ENCODE results near the gene PLSCR3. TPM values are rescaled to one million over a fixed set of nuclear protein-coding genes. Genes with fewer than 3 reads are reported as not detected.

The PLSCR3 gene
- polyA plus RNA-seq, 4 donors: 6.3 to 18.0 (median 13.6) TPM

- peaks cover 0 to 10% (median 0%) of the 10 kb centered on the region in 3 donors for H3K27me3 ChIP-seq (ENCODE audit: control insufficient read depth in 3 of 3, insufficient read depth in 3 of 3, low read length in 3 of 3)
- H3K36me3 ChIP-seq (ENCODE audit: control insufficient read depth in 3 of 3, insufficient read depth in 2 of 3, low read depth in 1 of 3, low read length in 3 of 3): peaks cover 0 to 3% (median 0%) of the 10 kb centered on the region in 3 donors
- H3K4me3 ChIP-seq (ENCODE audit: low read depth in 1 of 3, low read length in 3 of 3): no peak overlapping the region
- FAIRE-seq: no peak
- no peak overlapping the region for H3K27ac ChIP-seq (ENCODE audit: low read depth in 1 of 3, low read length in 2 of 3)
- 65 to 71% (median 71%) methylated on average over 8 of the region's 8 CpGs for WGBS, 3 donors
- DNase-seq: no peak
- no peaks in the 10 kb centered on the region for H3K9me3 ChIP-seq (ENCODE audit: control insufficient read depth in 2 of 2, insufficient read depth in 1 of 2, low read depth in 1 of 2, low read length in 1 of 2)
- peaks cover 0 to 9% (median 3%) of the 10 kb centered on the region in 3 donors for H3K4me1 ChIP-seq (ENCODE audit: control insufficient read depth in 3 of 3, insufficient read depth in 2 of 3, low read depth in 1 of 3, low read length in 2 of 3)
Measured at GRCh38 chr17:7356756-7357155, 37.6 kb downstream of the PLSCR3 start.

DNA sequence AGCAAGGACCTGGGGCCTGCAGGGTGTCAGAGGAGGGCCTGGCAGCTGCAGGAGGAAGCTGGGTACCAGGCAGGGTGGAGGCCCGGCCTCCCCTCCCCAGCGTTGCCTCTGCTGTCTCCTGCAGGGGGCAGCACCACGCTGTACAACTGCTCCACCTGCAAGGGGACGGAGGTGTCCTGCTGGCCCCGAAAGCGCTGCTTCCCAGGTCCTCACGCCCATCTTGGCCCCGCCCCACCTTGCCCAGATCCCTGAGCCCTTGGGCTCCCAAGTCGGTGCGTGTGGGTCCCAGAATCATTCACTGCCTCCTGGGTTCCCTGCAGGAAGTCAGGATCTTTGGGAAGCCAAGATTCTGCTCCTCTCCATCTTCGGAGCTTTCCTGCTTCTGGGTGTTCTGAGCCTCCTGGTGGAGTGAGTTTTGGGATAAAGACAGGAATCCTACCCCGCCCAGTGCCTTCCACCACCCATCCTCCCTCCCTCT lies 38.2 kb downstream of the PLSCR3 start:
- H3K4me1 ChIP-seq (ENCODE audit: control insufficient read depth in 3 of 3, insufficient read depth in 2 of 3, low read depth in 1 of 3, low read length in 2 of 3): peaks cover 0 to 9% (median 3%) of the 10 kb centered on the region in 3 donors
- H3K9me3 ChIP-seq (ENCODE audit: control insufficient read depth in 2 of 2, insufficient read depth in 1 of 2, low read depth in 1 of 2, low read length in 1 of 2): no peaks in the 10 kb centered on the region
- FAIRE-seq (no peak), DNase-seq (peak; percentile 84 to 90)
- peaks cover 0 to 10% (median 0%) of the 10 kb centered on the region in 3 donors for H3K27me3 ChIP-seq (ENCODE audit: control insufficient read depth in 3 of 3, insufficient read depth in 3 of 3, low read length in 3 of 3)
- H3K36me3 ChIP-seq (ENCODE audit: control insufficient read depth in 3 of 3, insufficient read depth in 2 of 3, low read depth in 1 of 3, low read length in 3 of 3): peaks cover 0 to 3% (median 0%) of the 10 kb centered on the region in 3 donors
- H3K4me3 ChIP-seq (ENCODE audit: low read depth in 1 of 3, low read length in 3 of 3): no peak overlapping the region
- WGBS, 3 donors: 5 to 10% (median 6%) methylated on average over 12 of the region's 12 CpGs
- no peak overlapping the region for H3K27ac ChIP-seq (ENCODE audit: low read depth in 1 of 3, low read length in 2 of 3)

DNA sequence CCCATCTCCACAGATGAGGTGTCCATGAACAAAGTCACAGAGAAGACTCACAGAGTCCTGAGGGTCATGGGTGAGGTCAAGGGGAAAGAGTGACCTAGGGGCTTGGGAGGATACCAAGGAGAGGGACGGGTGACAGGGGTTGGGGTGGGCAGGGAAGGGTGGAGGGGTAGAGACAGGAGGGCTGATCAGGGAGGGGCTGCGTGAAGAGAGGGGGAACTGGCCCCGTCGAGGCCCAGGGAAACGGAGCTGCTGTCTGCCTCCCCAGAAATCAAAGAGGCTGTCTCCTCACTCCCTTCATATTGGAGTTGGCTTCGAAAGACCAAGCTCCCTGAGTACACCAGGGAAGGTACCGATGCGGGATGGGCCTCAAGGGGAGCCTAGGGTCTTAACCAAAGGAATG lies 38.8 kb downstream of the PLSCR3 start:
- FAIRE-seq: no peak

DNA sequence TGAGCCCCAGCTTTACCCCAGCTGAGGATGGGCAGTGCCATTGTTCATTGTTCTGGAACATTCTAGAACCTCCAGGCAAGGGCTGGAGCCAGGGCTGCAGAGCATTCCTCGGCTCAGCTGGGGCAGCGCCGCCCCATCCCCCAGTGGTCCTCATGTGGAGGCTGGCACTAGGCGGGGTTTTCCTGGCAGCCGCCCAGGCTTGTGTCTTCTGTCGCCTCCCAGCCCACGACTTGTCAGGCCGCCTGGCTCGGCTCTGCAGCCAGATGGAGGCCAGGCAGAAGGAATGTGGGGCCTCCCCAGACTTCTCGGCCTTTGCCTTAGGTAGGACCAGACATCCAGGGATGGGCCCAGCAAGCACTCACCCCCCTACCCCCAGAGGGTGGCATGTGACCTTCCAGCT lies 39.3 kb downstream of the PLSCR3 start, which contains the start of gene TMEM95:
Gene TMEM95 (plus strand): TSS at position 104 of the 400 bp plus-strand sequence. CDS start 49 bp downstream, at position 153.
- FAIRE-seq: no peak
- 50 to 77% (median 67%) methylated on average over 8 to 10 of the region's 10 CpGs for WGBS, 3 donors
- no peak within 1 kb of the TSS for H3K4me3 ChIP-seq (ENCODE audit: low read depth in 1 of 3, low read length in 3 of 3)

More for the DNA sequence above, 38.8 kb downstream of the PLSCR3 start:
- H3K4me3 ChIP-seq (ENCODE audit: low read depth in 1 of 3, low read length in 3 of 3): no peak overlapping the region
- DNase-seq: no peak
- H3K36me3 ChIP-seq (ENCODE audit: control insufficient read depth in 3 of 3, insufficient read depth in 2 of 3, low read depth in 1 of 3, low read length in 3 of 3): peaks cover 0 to 3% (median 0%) of the 10 kb centered on the region in 3 donors
- H3K27ac ChIP-seq (ENCODE audit: low read depth in 1 of 3, low read length in 2 of 3): no peak overlapping the region
- no peaks in the 10 kb centered on the region for H3K9me3 ChIP-seq (ENCODE audit: control insufficient read depth in 2 of 2, insufficient read depth in 1 of 2, low read depth in 1 of 2, low read length in 1 of 2)
- WGBS, 3 donors: 77 to 86% (median 78%) methylated on average over 6 to 8 of the region's 8 CpGs
- peaks cover 0 to 10% (median 0%) of the 10 kb centered on the region in 3 donors for H3K27me3 ChIP-seq (ENCODE audit: control insufficient read depth in 3 of 3, insufficient read depth in 3 of 3, low read length in 3 of 3)
- H3K4me1 ChIP-seq (ENCODE audit: control insufficient read depth in 3 of 3, insufficient read depth in 2 of 3, low read depth in 1 of 3, low read length in 2 of 3): peaks cover 0 to 9% (median 8%) of the 10 kb centered on the region in 3 donors

DNA sequence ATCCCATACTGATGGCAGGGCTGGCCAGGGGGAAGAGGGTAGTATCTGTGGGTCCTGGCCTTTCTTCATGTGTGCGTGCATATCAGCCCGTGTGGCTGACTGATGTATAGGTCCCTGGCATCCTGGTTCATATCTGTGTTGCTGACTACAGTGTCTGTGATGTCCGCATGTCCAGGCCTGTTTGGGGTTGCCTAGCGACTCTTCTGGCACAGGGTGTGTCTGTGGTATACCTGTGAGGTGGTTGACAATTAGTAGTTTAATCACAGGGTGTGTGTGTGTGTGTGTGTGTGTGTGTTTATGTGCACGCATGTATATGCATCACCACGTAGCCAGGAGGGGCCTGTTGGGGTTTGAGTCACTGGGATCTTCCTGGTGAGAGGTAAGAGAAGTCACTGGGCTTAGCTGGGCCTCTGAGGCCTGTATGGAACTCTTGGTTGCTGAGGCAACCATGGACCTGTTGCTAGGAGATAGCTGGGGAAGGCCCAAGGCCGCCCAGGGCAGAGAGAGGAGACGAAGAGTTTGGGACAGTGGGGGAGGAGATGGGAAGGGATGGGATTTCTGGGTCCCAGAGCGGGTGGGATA lies 40.0 kb downstream of the PLSCR3 start:
- Histone ChIP-seq H3K9me3 (ENCODE audit: control insufficient read depth in 2 of 2, insufficient read depth in 1 of 2, low read depth in 1 of 2, low read length in 1 of 2) (no peaks in the 10 kb centered on the region), H3K36me3 (ENCODE audit: control insufficient read depth in 3 of 3, insufficient read depth in 2 of 3, low read depth in 1 of 3, low read length in 3 of 3) (peaks cover 0 to 3% (median 0%) of the 10 kb centered on the region in 3 donors), H3K27ac (ENCODE audit: low read depth in 1 of 3, low read length in 2 of 3) (no peak overlapping the region), H3K27me3 (ENCODE audit: control insufficient read depth in 3 of 3, insufficient read depth in 3 of 3, low read length in 3 of 3) (peaks cover 0 to 8% (median 0%) of the 10 kb centered on the region in 3 donors), H3K4me3 (ENCODE audit: low read depth in 1 of 3, low read length in 3 of 3) (no peak overlapping the region), H3K4me1 (ENCODE audit: control insufficient read depth in 3 of 3, insufficient read depth in 2 of 3, low read depth in 1 of 3, low read length in 2 of 3) (peaks cover 0 to 16% (median 12%) of the 10 kb centered on the region in 3 donors)
- FAIRE-seq: no peak
- DNase-seq: no peak
- 64 to 70% (median 65%) methylated on average over 9 of the region's 9 CpGs for WGBS, 3 donors

More for the DNA sequence above, 39.3 kb downstream of the PLSCR3 start, which contains the start of gene TMEM95:
- peaks cover 0 to 3% (median 0%) of the 10 kb centered on the region in 3 donors for H3K36me3 ChIP-seq (ENCODE audit: control insufficient read depth in 3 of 3, insufficient read depth in 2 of 3, low read depth in 1 of 3, low read length in 3 of 3)
- DNase-seq: no peak
- H3K27me3 ChIP-seq (ENCODE audit: control insufficient read depth in 3 of 3, insufficient read depth in 3 of 3, low read length in 3 of 3): peaks cover 0 to 10% (median 0%) of the 10 kb centered on the region in 3 donors
- no peaks in the 10 kb centered on the region for H3K9me3 ChIP-seq (ENCODE audit: control insufficient read depth in 2 of 2, insufficient read depth in 1 of 2, low read depth in 1 of 2, low read length in 1 of 2)
- no peak within 1 kb of the TSS for H3K27ac ChIP-seq (ENCODE audit: low read depth in 1 of 3, low read length in 2 of 3)
- H3K4me1 ChIP-seq (ENCODE audit: control insufficient read depth in 3 of 3, insufficient read depth in 2 of 3, low read depth in 1 of 3, low read length in 2 of 3): peaks cover 0 to 9% (median 9%) of the 10 kb centered on the region in 3 donors

DNA sequence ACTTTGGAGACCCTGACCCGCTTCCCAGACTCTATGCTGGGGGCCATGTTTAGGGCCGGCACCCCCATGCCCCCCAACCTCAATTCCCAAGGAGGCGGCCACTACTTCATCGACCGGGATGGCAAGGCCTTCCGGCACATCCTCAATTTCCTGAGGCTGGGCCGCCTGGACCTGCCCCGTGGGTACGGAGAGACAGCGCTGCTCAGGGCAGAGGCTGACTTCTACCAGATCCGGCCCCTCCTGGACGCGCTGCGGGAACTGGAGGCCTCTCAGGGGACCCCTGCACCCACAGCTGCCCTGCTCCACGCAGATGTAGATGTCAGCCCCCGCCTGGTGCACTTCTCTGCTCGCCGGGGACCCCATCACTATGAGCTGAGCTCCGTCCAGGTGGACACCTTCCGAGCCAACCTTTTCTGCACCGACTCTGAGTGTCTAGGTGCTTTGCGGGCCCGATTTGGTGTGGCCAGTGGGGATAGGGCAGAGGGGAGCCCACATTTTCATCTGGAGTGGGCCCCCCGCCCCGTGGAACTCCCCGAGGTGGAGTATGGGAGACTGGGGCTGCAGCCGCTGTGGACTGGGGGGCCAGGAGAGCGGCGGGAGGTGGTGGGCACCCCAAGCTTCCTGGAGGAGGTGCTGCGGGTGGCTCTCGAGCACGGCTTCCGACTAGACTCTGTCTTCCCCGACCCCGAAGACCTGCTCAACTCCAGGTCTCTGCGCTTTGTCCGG lies 41.3 kb downstream of the PLSCR3 start:
- H3K36me3 ChIP-seq (ENCODE audit: control insufficient read depth in 3 of 3, insufficient read depth in 2 of 3, low read depth in 1 of 3, low read length in 3 of 3): peaks cover 0 to 3% (median 0%) of the 10 kb centered on the region in 3 donors
- FAIRE-seq: no peak
- 87 to 89% (median 88%) methylated on average over 36 to 37 of the region's 37 CpGs for WGBS, 3 donors
- H3K4me3 ChIP-seq (ENCODE audit: low read depth in 1 of 3, low read length in 3 of 3): peak overlapping the region in 2 of 3 donors; percentile 57 to 71
- no peaks in the 10 kb centered on the region for H3K9me3 ChIP-seq (ENCODE audit: control insufficient read depth in 2 of 2, insufficient read depth in 1 of 2, low read depth in 1 of 2, low read length in 1 of 2)
- H3K27ac ChIP-seq (ENCODE audit: low read depth in 1 of 3, low read length in 2 of 3): peak overlapping the region in 1 of 3 donors; percentile 91
- peaks cover 0 to 7% (median 0%) of the 10 kb centered on the region in 3 donors for H3K27me3 ChIP-seq (ENCODE audit: control insufficient read depth in 3 of 3, insufficient read depth in 3 of 3, low read length in 3 of 3)
- H3K4me1 ChIP-seq (ENCODE audit: control insufficient read depth in 3 of 3, insufficient read depth in 2 of 3, low read depth in 1 of 3, low read length in 2 of 3): peaks cover 0 to 16% (median 12%) of the 10 kb centered on the region in 3 donors
- DNase-seq: no peak

DNA sequence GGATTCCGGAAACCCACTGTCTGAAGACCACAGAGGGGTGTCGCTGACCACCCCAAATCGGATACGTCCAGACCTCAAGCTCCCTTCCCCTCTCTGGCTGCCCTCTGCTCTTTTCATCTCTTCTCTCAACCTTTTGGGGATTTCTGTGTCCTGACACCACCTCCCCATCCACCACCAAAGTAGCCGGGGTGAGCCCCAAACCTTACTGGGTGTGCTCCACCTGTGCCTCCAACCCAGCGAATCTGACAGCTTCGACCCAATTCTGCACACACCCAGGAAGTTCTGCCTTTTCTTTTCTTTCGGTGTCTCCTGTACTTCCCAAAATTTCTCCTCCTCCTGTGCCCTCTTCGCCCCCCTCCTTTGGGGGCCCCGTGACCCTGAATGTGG lies 41.8 kb downstream of the PLSCR3 start:
- Histone ChIP-seq H3K4me3 (ENCODE audit: low read depth in 1 of 3, low read length in 3 of 3) (peak overlapping the region; percentile 56 to 71 (median 57)), H3K27me3 (ENCODE audit: control insufficient read depth in 3 of 3, insufficient read depth in 3 of 3, low read length in 3 of 3) (peaks cover 0 to 7% (median 0%) of the 10 kb centered on the region in 3 donors), H3K36me3 (ENCODE audit: control insufficient read depth in 3 of 3, insufficient read depth in 2 of 3, low read depth in 1 of 3, low read length in 3 of 3) (peaks cover 0 to 3% (median 0%) of the 10 kb centered on the region in 3 donors), H3K9me3 (ENCODE audit: control insufficient read depth in 2 of 2, insufficient read depth in 1 of 2, low read depth in 1 of 2, low read length in 1 of 2) (no peaks in the 10 kb centered on the region), H3K27ac (ENCODE audit: low read depth in 1 of 3, low read length in 2 of 3) (peak overlapping the region; percentile 74 to 100 (median 91)), H3K4me1 (ENCODE audit: control insufficient read depth in 3 of 3, insufficient read depth in 2 of 3, low read depth in 1 of 3, low read length in 2 of 3) (peaks cover 0 to 16% (median 12%) of the 10 kb centered on the region in 3 donors)
- no peak for DNase-seq
- no peak for FAIRE-seq
- WGBS, 3 donors: 26 to 29% (median 27%) methylated on average over 10 of the region's 10 CpGs
